HepG2 (cell line): Measurements from ENCODE around the gene USF2. TPM values are rescaled to one million over a fixed set of nuclear protein-coding genes. Genes with fewer than 3 reads are reported as not detected.

Experiments
- ATM ChIP-seq: fragments of 450-650 bp; IDR thresholded peaks from 2 replicates; pipeline ENCODE4 v1.7.1; 2017; ENCODE audit warnings: mild to moderate bottlenecking, borderline replicate concordance
- CHD2 ChIP-seq: IDR thresholded peaks from 2 replicates; pipeline ENCODE4 v1.6.1; 2011; ENCODE audit warnings: low read depth, low read length, improper control_type of control experiment
- ELK4 ChIP-seq: sonication (generic); formaldehyde crosslinking; IDR thresholded peaks from 2 replicates; pipeline ENCODE4 v1.9.0; 2021; ENCODE audit warnings: missing genetic modification reagents, borderline replicate concordance
- NFIC ChIP-seq: IDR thresholded peaks from 2 replicates; pipeline ENCODE4 v1.6.1; 2012; ENCODE audit warnings: mild to moderate bottlenecking, low read length, inconsistent platforms
- PRDM10 ChIP-seq: sonication (generic); formaldehyde crosslinking; IDR thresholded peaks from 2 replicates; pipeline ENCODE4 v1.4.0; 2020; ENCODE audit warnings: low read depth, missing genetic modification reagents
- SALL1 ChIP-seq: sonication (generic); formaldehyde crosslinking; IDR thresholded peaks from 2 replicates; pipeline ENCODE4 v1.8.0; 2022; ENCODE audit warnings: mild to moderate bottlenecking, missing genetic modification reagents
- SMAD3 ChIP-seq: sonication (generic); formaldehyde crosslinking; IDR thresholded peaks from 2 replicates; pipeline ENCODE4 v1.4.0; 2020; ENCODE audit warnings: missing genetic modification reagents
- STAG1 ChIP-seq: sonication (generic); formaldehyde crosslinking; IDR thresholded peaks from 2 replicates; pipeline ENCODE4 v1.4.0; 2020; ENCODE audit warnings: missing genetic modification reagents
- ZBTB14 ChIP-seq: sonication (generic); formaldehyde crosslinking; IDR thresholded peaks from 2 replicates; pipeline ENCODE4 v1.4.0; 2020; ENCODE audit warnings: missing genetic modification reagents
- ZBTB37 ChIP-seq: sonication (generic); formaldehyde crosslinking; IDR thresholded peaks from 2 replicates; pipeline ENCODE4 v1.4.0; 2020; ENCODE audit warnings: mild to moderate bottlenecking, missing genetic modification reagents
- ZFX ChIP-seq: sonication (generic); formaldehyde crosslinking; IDR thresholded peaks from 2 replicates; pipeline ENCODE4 v1.4.0; 2020; ENCODE audit warnings: mild to moderate bottlenecking, low read depth, missing genetic modification reagents, moderate library complexity
- ZMYM4 ChIP-seq: sonication (generic); formaldehyde crosslinking; IDR thresholded peaks from 2 replicates; pipeline ENCODE4 v1.8.1; 2023; ENCODE audit warnings: mild to moderate bottlenecking, missing genetic modification reagents
- ZNF224 ChIP-seq: sonication (generic); formaldehyde crosslinking; IDR thresholded peaks from 2 replicates; pipeline ENCODE4 v1.5.0; 2020; ENCODE audit warnings: mild to moderate bottlenecking, missing genetic modification reagents
- ZNF350 ChIP-seq: sonication (generic); formaldehyde crosslinking; IDR thresholded peaks from 2 replicates; pipeline ENCODE4 v1.4.0; 2020; ENCODE audit warnings: mild to moderate bottlenecking, low read depth, missing genetic modification reagents, borderline replicate concordance
- ZNF605 ChIP-seq: sonication (generic); formaldehyde crosslinking; IDR thresholded peaks from 2 replicates; pipeline ENCODE4 v1.8.0; 2022; ENCODE audit warnings: mild to moderate bottlenecking, missing genetic modification reagents
- ZNF616 ChIP-seq: sonication (generic); formaldehyde crosslinking; IDR thresholded peaks from 2 replicates; pipeline ENCODE4 v1.5.0; 2020; ENCODE audit warnings: low read depth, mild to moderate bottlenecking, missing genetic modification reagents
- ZNF772 ChIP-seq: sonication (generic); formaldehyde crosslinking; IDR thresholded peaks from 2 replicates; pipeline ENCODE4 v1.5.0; 2020; ENCODE audit warnings: mild to moderate bottlenecking, missing genetic modification reagents
- ZNF800 ChIP-seq: sonication (generic); formaldehyde crosslinking; IDR thresholded peaks from 2 replicates; pipeline ENCODE4 v1.4.0; 2020; ENCODE audit warnings: missing genetic modification reagents
- ZNF879 ChIP-seq: sonication (generic); formaldehyde crosslinking; IDR thresholded peaks from 2 replicates; pipeline ENCODE4 v1.8.1; 2023; ENCODE audit warnings: missing genetic modification reagents
- polyA plus RNA-seq, 8 experiments: library from polyadenylated mRNA; depleted of rRNA in 3 of 8; stranded (reverse) in 7 of 8; unstranded in 1 of 8; fragments of >200 nt; fragmentation: Illumina TruSeq in 4 of 8; extraction: Trizol in 4 of 8; gene quantifications; 2 replicates each; pipeline versions ENCODE4 v1.2.1 to v1.2.3, GENCODE V29; 2011 to 2016; ENCODE audit warnings: low read depth in 4 of 8, missing spikeins in 1 of 8, mixed read lengths in 1 of 8; ENCODE audit not compliant: insufficient read depth in 1 of 8
- total RNA-seq, 5 experiments: library from RNA; depleted of rRNA; stranded (reverse); fragments of >200 nt; fragmentation: Illumina TruSeq; extraction: Trizol; gene quantifications; 2 replicates each; pipeline ENCODE4 v1.2.3, GENCODE V29; 2016; ENCODE audit warnings: low read depth in 1 of 5

Gene USF2
- total and polyA plus RNA-seq, 2 of the 13 experiments (the other 11 are each of a cell fraction or from before 2014, with no cell fraction given) = 54.9 to 106 TPM

GRCh38 chr19:35247526-35248309 lies 21.0 kb upstream of the USF2 start (continued):
- TF ChIP-seq ZNF800 (CRISPR knock-in tag) = peak; percentile 52; the same call in 1 of the 2 replicates
- TF ChIP-seq ZMYM4 (CRISPR knock-in tag) = peak; percentile 26; the same call in 1 of the 2 replicates
- no peak for TF ChIP-seq SMAD3 (CRISPR knock-in tag)
- no peak for TF ChIP-seq NFIC
- TF ChIP-seq ELK4 (CRISPR knock-in tag) = peak; percentile 80
- TF ChIP-seq ZNF605 (CRISPR knock-in tag) = 0 out of 2 replicates have a peak, but pooled peaks have one; percentile 9
- peak; percentile 90 for TF ChIP-seq PRDM10 (CRISPR knock-in tag)
- TF ChIP-seq ZNF879 (CRISPR knock-in tag) = no peak
- TF ChIP-seq ZNF616 = no peak
- TF ChIP-seq ZNF350 (CRISPR knock-in tag) = no peak; the same call in 1 of the 2 replicates
- no peak for TF ChIP-seq CHD2
- no peak for TF ChIP-seq ATM
- TF ChIP-seq ZNF772 (CRISPR knock-in tag) = 0 out of 2 replicates have a peak, but pooled peaks have one; percentile 45
- TF ChIP-seq ZBTB37 (CRISPR knock-in tag) = no peak
- peak; percentile 82 for TF ChIP-seq STAG1
- TF ChIP-seq ZFX (CRISPR knock-in tag) = 0 out of 2 replicates have a peak, but pooled peaks have one; percentile 2
- peak; percentile 77; the same call in 1 of the 2 replicates for TF ChIP-seq ZNF224 (CRISPR knock-in tag)
- peak; percentile 37; the same call in 1 of the 2 replicates for TF ChIP-seq SALL1 (CRISPR knock-in tag)
- TF ChIP-seq ZBTB14 (CRISPR knock-in tag) = peak; percentile 76
